Right atrium auricular region (tissue), 2 donors: ENCODE results near the gene RARG. TPM values are rescaled to one million over a fixed set of nuclear protein-coding genes. Genes with fewer than 3 reads are reported as not detected.

Source experiments
- DNase-seq: peaks from one replicate; pipeline ENCODE4 v3.0.0-alpha.2; 2019; ENCODE audit warnings: low spot score
- H3K27ac ChIP-seq, 2 donors: fragments of 200-600 bp; sonication (generic); 1 replicate in 1 of 2; 2 replicates in 1 of 2; pipeline ENCODE4 v1.5.1; 2016 to 2019
- H3K27me3 ChIP-seq, 2 donors: fragments of 200-600 bp; sonication (generic); one replicate each; pipeline versions ENCODE4 v1.5.1 to v1.6.0; 2017 to 2019
- H3K36me3 ChIP-seq: fragments of 200-600 bp; sonication (generic); one replicate; pipeline ENCODE4 v1.5.1; 2016
- H3K4me1 ChIP-seq, 2 donors: fragments of 200-600 bp; sonication (generic); one replicate each; pipeline versions ENCODE4 v1.5.1 to v1.6.0; 2017 to 2019
- H3K4me3 ChIP-seq, 2 donors: fragments of 200-600 bp; sonication (generic); 1 replicate in 1 of 2; 2 replicates in 1 of 2; pipeline ENCODE4 v1.5.1; 2017 to 2019; ENCODE audit warnings: mild to moderate bottlenecking in 1 of 2, moderate library complexity in 1 of 2
- H3K9me3 ChIP-seq, 2 donors: fragments of 200-600 bp; sonication (generic); one replicate each; pipeline ENCODE4 v1.5.1; 2019
- total RNA-seq, 2 donors: library from RNA; depleted of rRNA; stranded (reverse); fragments of >200 nt; gene quantifications; one replicate each; pipeline ENCODE4 v1.1.0, GENCODE V29; 2016
- TF ChIP-seq, protein P1 (sequence below), 2 donors: fragments of 200-600 bp; sonication (generic); IDR thresholded peaks; one replicate each; pipeline ENCODE4 v1.5.1; 2019; ENCODE audit warnings: antibody characterized with exemption in 2 of 2

RARG gene
- total RNA-seq, 2 donors from 2014 or later, result 14.8 to 15.0 TPM

DNA sequence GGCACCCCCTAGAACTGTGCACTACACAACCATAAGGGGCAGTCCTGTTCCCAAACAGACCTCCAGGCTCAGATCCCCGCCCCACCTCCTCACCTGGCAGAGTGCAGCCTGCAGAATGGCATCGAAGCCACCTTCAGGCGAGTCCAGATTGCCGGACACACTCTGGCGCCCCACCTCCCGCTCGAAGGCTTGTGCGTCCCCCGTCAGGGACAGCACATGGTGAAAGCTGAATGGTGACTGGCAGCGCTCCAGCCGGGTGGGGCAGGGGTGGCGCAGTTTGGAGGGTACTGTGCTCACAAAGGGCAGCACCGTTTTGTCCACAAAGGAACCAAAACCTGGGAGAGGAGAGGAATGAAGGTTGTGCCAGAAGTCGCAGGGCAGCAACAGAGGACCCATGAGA is 35.5 kb downstream of the RARG start:
- DNase-seq, result no peak
- TF ChIP-seq, protein P1, sequence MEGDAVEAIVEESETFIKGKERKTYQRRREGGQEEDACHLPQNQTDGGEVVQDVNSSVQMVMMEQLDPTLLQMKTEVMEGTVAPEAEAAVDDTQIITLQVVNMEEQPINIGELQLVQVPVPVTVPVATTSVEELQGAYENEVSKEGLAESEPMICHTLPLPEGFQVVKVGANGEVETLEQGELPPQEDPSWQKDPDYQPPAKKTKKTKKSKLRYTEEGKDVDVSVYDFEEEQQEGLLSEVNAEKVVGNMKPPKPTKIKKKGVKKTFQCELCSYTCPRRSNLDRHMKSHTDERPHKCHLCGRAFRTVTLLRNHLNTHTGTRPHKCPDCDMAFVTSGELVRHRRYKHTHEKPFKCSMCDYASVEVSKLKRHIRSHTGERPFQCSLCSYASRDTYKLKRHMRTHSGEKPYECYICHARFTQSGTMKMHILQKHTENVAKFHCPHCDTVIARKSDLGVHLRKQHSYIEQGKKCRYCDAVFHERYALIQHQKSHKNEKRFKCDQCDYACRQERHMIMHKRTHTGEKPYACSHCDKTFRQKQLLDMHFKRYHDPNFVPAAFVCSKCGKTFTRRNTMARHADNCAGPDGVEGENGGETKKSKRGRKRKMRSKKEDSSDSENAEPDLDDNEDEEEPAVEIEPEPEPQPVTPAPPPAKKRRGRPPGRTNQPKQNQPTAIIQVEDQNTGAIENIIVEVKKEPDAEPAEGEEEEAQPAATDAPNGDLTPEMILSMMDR (IDR thresholded peaks at IDR 0.05), result no peak
- Histone ChIP-seq H3K9me3 (no peaks in the 10 kb centered on the region), H3K4me3 (no peak overlapping the region), H3K27me3 (no peaks in the 10 kb centered on the region), H3K27ac (no peak overlapping the region), H3K4me1 (peaks cover 0 to 11% of the 10 kb centered on the region in 2 donors), H3K36me3 (no peaks in the 10 kb centered on the region)

GRCh38 chr12:53195516-53196420 is 36.2 kb downstream of the RARG start:
- no peak overlapping the region for H3K27ac ChIP-seq
- DNase-seq, result no peak
- H3K36me3 ChIP-seq, result no peaks in the 10 kb centered on the region
- TF ChIP-seq, protein P1 (IDR thresholded peaks at IDR 0.05), result no peak
- no peaks in the 10 kb centered on the region for H3K9me3 ChIP-seq
- no peaks in the 10 kb centered on the region for H3K27me3 ChIP-seq
- H3K4me1 ChIP-seq, result peaks cover 0 to 11% of the 10 kb centered on the region in 2 donors
- H3K4me3 ChIP-seq, result no peak overlapping the region

DNA sequence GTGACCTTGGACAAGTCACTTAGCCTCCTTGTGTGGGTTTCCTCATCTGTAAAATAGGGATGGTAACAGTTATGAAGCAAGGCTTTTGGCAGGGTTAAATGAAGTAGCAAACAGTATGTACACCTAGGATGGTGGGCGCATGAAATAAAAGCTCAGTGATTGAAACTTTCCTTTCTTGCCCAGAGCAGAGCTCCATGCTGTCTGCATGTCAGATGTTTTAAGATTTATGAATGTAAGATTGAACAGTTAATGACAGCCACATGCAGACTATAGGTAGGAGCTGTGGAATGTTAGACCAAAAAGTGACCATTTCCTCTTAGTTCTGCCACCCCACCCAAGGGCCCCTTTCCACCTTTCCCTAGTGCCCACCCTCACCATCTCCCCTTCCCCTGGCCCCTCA is 37.0 kb downstream of the RARG start:
- no peak overlapping the region for H3K27ac ChIP-seq
- no peaks in the 10 kb centered on the region for H3K27me3 ChIP-seq
- no peak for DNase-seq
- H3K4me1 ChIP-seq, result peaks cover 0 to 11% of the 10 kb centered on the region in 2 donors
- no peaks in the 10 kb centered on the region for H3K9me3 ChIP-seq
- no peak overlapping the region for H3K4me3 ChIP-seq
- TF ChIP-seq, protein P1 (IDR thresholded peaks at IDR 0.05), result no peak
- H3K36me3 ChIP-seq, result no peaks in the 10 kb centered on the region

GRCh38 chr12:53193985-53194716 is 37.9 kb downstream of the RARG start:
- no peaks in the 10 kb centered on the region for H3K27me3 ChIP-seq
- no peaks in the 10 kb centered on the region for H3K9me3 ChIP-seq
- H3K4me1 ChIP-seq, result peaks cover 0 to 11% of the 10 kb centered on the region in 2 donors
- TF ChIP-seq, protein P1 (IDR thresholded peaks at IDR 0.05), result no peak
- DNase-seq, result no peak
- H3K4me3 ChIP-seq, result no peak overlapping the region
- no peaks in the 10 kb centered on the region for H3K36me3 ChIP-seq
- no peak overlapping the region for H3K27ac ChIP-seq

DNA sequence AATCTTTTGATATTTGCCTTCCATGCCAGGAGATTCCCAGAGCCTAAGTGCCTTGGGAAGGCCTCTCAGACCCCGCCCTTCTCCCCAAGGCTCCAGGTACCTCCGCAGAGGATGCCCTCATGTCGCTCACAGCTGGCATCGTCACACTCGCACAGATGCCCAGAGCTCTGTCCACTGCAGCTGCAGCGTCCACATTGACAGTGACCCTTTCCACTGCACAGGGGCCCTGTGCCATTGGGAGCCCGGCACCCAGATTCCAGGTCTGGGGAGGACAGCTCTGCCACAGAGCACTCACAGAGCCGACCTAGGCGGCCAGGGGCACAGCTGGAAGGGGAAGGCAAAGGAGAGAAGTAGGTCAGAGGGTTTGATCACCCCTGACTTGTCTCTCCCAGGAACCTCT is 39.0 kb downstream of the RARG start:
- TF ChIP-seq, protein P1 (IDR thresholded peaks at IDR 0.05), result no peak
- Histone ChIP-seq H3K9me3 (no peaks in the 10 kb centered on the region), H3K4me3 (no peak overlapping the region), H3K27ac (no peak overlapping the region), H3K27me3 (no peaks in the 10 kb centered on the region), H3K4me1 (peaks cover 0 to 8% of the 10 kb centered on the region in 2 donors), H3K36me3 (peaks cover 8% of the 10 kb centered on the region)
- no peak for DNase-seq
